Astrocyte of the spinal cord (primary cell): ENCODE results near the gene ALK.

ENCODE experiments used
- DNase-seq: peaks from one replicate; pipeline ENCODE4 v3.0.0; 2011; ENCODE audit warnings: low read depth, low spot score
- H3K4me3 ChIP-seq: 2 replicates; pipeline ENCODE4 v1.5.1; 2011; ENCODE audit warnings: low read depth, mild to moderate bottlenecking, low read length, moderate library complexity
- in situ Hi-C: cut with HindIII; loops from 2 replicates; pipeline ENCODE4 v1.10.0; 2017; ENCODE audit warnings: low sequenced_read_pairs
- TF ChIP-seq, protein P1 (sequence below): IDR thresholded peaks from 2 replicates; pipeline ENCODE4 v1.5.1; 2012; ENCODE audit warnings: low read depth, mild to moderate bottlenecking, low read length, inconsistent platforms

The ALK gene

DNA sequence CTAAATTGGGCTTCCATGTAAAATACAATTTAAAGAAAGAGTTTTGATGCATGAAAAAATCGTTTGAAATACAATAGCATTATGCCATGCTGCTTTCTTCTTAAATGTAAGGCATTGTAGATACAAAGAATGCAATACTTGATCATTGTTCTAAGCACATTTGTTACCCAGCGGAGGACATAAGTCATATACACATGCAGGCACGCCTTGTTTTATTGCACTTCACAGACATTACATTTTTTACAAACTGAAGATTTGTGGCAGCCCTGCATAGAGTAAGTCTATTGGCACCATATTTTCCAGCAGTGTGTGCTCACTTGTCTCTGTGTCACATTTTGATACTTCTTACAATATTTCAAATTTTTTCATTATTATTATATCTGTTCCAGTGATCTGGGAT lies 461.2 kb downstream of the ALK start:
- no peak for DNase-seq
- H3K4me3 ChIP-seq: no peak overlapping the region
- TF ChIP-seq, protein P1, sequence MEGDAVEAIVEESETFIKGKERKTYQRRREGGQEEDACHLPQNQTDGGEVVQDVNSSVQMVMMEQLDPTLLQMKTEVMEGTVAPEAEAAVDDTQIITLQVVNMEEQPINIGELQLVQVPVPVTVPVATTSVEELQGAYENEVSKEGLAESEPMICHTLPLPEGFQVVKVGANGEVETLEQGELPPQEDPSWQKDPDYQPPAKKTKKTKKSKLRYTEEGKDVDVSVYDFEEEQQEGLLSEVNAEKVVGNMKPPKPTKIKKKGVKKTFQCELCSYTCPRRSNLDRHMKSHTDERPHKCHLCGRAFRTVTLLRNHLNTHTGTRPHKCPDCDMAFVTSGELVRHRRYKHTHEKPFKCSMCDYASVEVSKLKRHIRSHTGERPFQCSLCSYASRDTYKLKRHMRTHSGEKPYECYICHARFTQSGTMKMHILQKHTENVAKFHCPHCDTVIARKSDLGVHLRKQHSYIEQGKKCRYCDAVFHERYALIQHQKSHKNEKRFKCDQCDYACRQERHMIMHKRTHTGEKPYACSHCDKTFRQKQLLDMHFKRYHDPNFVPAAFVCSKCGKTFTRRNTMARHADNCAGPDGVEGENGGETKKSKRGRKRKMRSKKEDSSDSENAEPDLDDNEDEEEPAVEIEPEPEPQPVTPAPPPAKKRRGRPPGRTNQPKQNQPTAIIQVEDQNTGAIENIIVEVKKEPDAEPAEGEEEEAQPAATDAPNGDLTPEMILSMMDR: no peak
- in situ Hi-C loops: no loop called here

DNA sequence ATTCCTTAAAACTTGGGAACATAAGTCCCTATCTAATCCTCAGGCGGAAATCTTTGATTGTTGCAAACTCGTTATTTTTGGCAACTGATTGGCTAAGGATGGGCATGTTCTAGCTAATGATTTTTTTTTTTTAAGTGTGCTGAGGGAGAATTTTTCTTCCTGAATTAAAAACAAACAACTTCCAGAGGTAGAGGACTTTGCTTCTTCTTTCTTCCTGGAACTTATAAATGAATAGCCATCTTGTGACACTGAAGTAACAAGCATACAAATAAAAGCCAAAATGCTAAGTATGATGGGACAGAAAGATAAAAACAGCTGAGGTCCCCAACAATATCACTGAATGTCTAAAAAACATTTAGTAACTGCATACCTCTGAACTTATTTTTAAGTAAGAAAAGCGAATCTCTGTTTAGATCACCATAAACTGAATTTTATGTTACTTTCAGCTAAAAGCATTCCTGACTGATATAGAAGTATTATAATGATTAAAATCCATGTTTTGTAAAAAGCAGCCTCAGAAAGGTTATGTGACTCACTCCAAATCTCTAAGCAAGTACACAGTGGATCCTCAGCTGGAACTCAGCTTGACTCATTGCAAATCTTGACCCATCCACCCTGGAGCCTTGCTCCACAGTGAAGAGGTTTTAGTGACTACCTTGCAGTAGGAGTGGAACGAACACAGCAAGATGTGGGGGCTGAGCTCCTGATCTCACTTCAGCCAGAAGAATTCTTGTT lies 461.8 kb downstream of the ALK start:
- H3K4me3 ChIP-seq: no peak overlapping the region
- peak; percentile 65 for DNase-seq
- in situ Hi-C loops: no loop called here
- TF ChIP-seq, protein P1: no peak

DNA sequence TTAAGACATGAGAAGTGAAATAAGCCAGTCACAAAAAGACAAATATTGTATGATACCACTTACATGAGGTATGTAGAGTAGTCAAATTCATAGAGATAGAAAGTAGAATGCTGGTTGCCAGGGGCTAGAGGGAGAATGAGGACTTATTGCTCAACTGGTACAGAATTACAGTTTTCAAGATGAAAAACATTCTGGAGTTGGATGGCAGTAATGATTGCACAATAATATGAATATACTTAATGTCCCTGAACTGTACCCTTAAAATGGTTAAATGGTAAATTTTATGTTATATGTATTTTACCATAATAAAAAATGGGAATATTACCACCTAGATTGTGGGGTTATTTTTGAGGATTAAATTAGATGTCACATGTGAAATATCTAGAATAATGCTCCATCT lies 465.0 kb downstream of the ALK start:
- in situ Hi-C loops: no loop called here
- TF ChIP-seq, protein P1: no peak
- H3K4me3 ChIP-seq: no peak overlapping the region
- DNase-seq: no peak

DNA sequence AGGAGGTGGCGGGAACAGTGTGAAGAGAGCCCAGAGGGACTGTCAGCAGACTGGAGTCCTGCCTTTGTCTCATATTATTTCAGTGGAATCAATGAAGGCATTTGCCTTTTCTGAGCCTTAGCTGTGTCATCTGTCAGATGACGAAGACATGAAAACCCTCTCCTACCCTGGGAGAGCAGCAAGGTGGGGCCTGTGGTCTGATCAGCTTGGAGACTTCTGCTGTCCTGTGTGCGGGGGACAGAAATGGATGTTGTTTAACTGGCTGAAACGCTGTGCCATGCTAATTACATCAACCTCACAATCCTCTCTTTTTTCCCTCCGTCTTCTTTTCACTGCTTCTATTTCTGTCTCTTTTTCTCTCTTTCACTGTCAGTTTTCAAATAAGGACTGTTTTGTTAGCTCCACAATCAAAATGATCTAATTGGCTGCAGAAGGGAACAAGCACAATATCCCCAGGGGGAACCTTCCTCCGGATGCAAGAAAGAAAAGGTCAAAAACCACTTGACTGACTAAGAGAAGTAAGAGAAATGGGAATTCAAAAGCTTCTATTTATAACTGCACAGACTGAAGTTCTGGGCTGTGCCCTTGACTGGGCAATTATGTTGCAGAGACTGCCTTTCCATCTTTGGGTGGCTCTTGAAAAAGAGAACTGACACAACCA lies 466.1 kb downstream of the ALK start:
- DNase-seq: peak; percentile 32
- in situ Hi-C loops: no loop called here
- H3K4me3 ChIP-seq: no peak overlapping the region
- TF ChIP-seq, protein P1: no peak

DNA sequence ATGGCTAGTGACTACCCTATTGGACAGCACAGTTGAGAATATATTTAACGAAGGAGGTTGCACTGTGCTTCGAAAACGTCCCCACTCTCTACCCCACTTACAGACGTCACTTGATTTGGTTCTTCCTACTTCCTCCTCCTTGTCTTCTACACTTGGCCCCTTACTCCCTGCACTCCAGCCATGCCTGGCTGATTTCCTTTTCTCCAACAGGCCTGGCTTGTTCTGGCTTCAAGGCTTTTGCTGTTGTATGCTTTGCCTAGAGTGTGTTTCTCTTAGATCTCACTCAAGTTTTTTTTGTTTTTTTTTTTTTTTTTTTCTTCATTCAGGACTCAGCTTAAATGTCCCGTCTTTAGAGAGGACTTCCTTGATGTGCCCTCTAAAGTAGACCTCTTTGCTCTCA lies 469.4 kb downstream of the ALK start:
- H3K4me3 ChIP-seq: no peak overlapping the region
- TF ChIP-seq, protein P1: no peak
- in situ Hi-C loops: no loop called here
- DNase-seq: no peak

DNA sequence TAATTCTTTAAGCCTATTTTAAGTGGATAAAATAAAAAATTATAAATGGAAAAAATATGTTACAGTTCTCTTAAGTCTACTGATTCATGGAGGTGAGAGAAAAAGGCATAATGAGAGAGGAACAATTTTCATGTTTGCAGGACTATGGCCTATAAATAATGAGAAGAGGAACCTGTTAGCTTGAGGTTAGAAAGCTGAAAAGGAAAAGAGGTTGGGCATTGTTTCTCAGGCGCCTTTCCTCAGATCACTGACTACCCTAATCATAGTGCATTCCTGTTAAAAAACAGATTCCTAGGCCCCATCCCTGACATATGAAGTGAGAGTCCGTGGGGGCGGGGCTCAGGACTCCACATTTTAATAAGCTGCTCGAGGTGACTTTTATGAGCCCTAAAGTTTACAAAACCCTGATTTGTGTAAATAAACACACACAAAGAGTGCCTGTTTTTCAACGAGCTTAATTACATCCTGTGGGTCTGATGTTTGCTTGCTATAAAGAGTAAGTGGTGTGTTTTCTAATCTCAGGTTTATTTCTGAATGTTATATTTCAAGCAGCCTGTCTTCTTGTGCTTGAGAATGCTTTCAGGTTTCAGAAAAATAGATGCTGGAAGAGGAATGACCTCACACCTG lies 470.7 kb downstream of the ALK start:
- no peak for DNase-seq
- TF ChIP-seq, protein P1: no peak
- no peak overlapping the region for H3K4me3 ChIP-seq
- in situ Hi-C loops: no loop called here
